Dermis microvascular lymphatic vessel endothelial cell (primary cell): ENCODE results near the gene TLCD2. TPM values are rescaled to one million over a fixed set of nuclear protein-coding genes. Genes with fewer than 3 reads are reported as not detected.
A peak's percentile ranks its signal among the peaks of the same experiment; 100 is the strongest.
"Not testable (repeated sequence)": the region's sequence is repeated elsewhere in the genome, so short reads cannot be mapped to it uniquely, and the experiment has no call there.

Source experiments
- DNase-seq, 2 donors: peaks; one replicate each; pipeline versions ENCODE4 v3.0.0 to v3.0.0-alpha.2; 2010; ENCODE audit warnings: low read depth in 2 of 2
- total RNA-seq: library from RNA; depleted of rRNA; stranded (reverse); fragments of >200 nt; gene quantifications from 2 replicates; pipeline ENCODE4 v1.2.1, GENCODE V29; 2014

TLCD2 gene
- total RNA-seq, 1 donor from 2014 or later = 1.4 TPM

GRCh38 chr17:1693339-1693738, 16.8 kb downstream of the TLCD2 start:
- no peak for DNase-seq

- no peak for DNase-seq
Observed at GRCh38 chr17:1690544-1691221, 19.5 kb downstream of the TLCD2 start.

GRCh38 chr17:1688405-1688804, 21.8 kb downstream of the TLCD2 start:
- DNase-seq = not testable (repeated sequence)

GRCh38 chr17:1686086-1686485, 24.1 kb downstream of the TLCD2 start:
- no peak for DNase-seq

- DNase-seq = peak; percentile 96 to 98
Observed at GRCh38 chr17:1684378-1685189, 25.6 kb downstream of the TLCD2 start, which contains the start of gene PRPF8. TSS of gene PRPF8 (minus strand) at chr17:1684867. CDS start at chr17:1684571, 296 bp downstream.

GRCh38 chr17:1683459-1683858, 26.7 kb downstream of the TLCD2 start:
- no peak for DNase-seq

GRCh38 chr17:1676401-1676800, 33.8 kb downstream of the TLCD2 start:
- no peak for DNase-seq

- DNase-seq = no peak
Observed at GRCh38 chr17:1673041-1673785, 37.0 kb downstream of the TLCD2 start.

- DNase-seq = not testable (repeated sequence)
Observed at GRCh38 chr17:1663934-1664333, 46.2 kb downstream of the TLCD2 start.

GRCh38 chr17:1661045-1661444, 49.1 kb downstream of the TLCD2 start:
- DNase-seq = no peak

GRCh38 chr17:1658100-1658499, 52.1 kb downstream of the TLCD2 start:
- no peak for DNase-seq

- no peak for DNase-seq
Observed at GRCh38 chr17:1653735-1654134, 56.4 kb downstream of the TLCD2 start.

GRCh38 chr17:1652794-1653193, 57.4 kb downstream of the TLCD2 start:
- DNase-seq = not testable (repeated sequence)

Other genes with a start within 250 kb of the TLCD2 start
- gene MYO1C, start 217.7 kb downstream of the TLCD2 start, total RNA-seq = 171 and 184 TPM in 2 replicates
- gene INPP5K, start 193.8 kb downstream of the TLCD2 start, total RNA-seq = 49.6 and 72.1 TPM in 2 replicates
- gene PITPNA, start 147.6 kb downstream of the TLCD2 start, total RNA-seq = 15.3 and 21.4 TPM in 2 replicates
- 19.4 and 36.0 TPM in 2 replicates for gene SLC43A2, start 81.5 kb downstream of the TLCD2 start, total RNA-seq
- 80.7 and 99.4 TPM in 2 replicates for gene SCARF1, start 64.6 kb downstream of the TLCD2 start, total RNA-seq
- gene RILP, start 60.5 kb downstream of the TLCD2 start, total RNA-seq = 10.6 and 10.9 TPM in 2 replicates
- gene PRPF8, start 25.5 kb downstream of the TLCD2 start, total RNA-seq = 72.7 and 94.3 TPM in 2 replicates
- 7.8 and 11.4 TPM in 2 replicates for gene WDR81, start 14.3 kb upstream of the TLCD2 start, total RNA-seq
- under 0.01 TPM in 1 of 2 replicates, not detected in the other for gene SERPINF2, start 32.5 kb upstream of the TLCD2 start, total RNA-seq
- gene SERPINF1, start 51.7 kb upstream of the TLCD2 start, total RNA-seq = not detected in 2 replicates
- gene SMYD4, start 119.5 kb upstream of the TLCD2 start, total RNA-seq = 6.8 and 12.1 TPM in 2 replicates
- 26.6 and 31.1 TPM in 2 replicates for gene RPA1, start 119.6 kb upstream of the TLCD2 start, total RNA-seq